Nephron (organoid): ENCODE data around the gene PNMA8C.
"Not testable (repeated sequence)": the region's sequence is repeated elsewhere in the genome, so short reads cannot be mapped to it uniquely, and the experiment has no call there.

Experiments
- H3K27ac Mint-ChIP-seq, 3 experiments: 2 replicates each; pipeline ENCODE4 v1.8.0; 2020; ENCODE audit warnings: mixed read lengths in 3 of 3, mild to moderate bottlenecking in 2 of 3, moderate library complexity in 1 of 3
- H3K27me3 Mint-ChIP-seq: 2 replicates; pipeline ENCODE4 v1.8.0; 2021; ENCODE audit warnings: low read depth, mild to moderate bottlenecking, moderate library complexity, mixed read lengths
- H3K36me3 Mint-ChIP-seq: 2 replicates; pipeline ENCODE4 v1.8.0; 2020; ENCODE audit warnings: low read depth, mixed read lengths
- H3K4me1 Mint-ChIP-seq: 2 replicates; pipeline ENCODE4 v1.8.0; 2020; ENCODE audit warnings: mixed read lengths
- H3K4me3 Mint-ChIP-seq, 3 experiments: 2 replicates each; pipeline ENCODE4 v1.8.0; 2020; ENCODE audit warnings: mild to moderate bottlenecking in 3 of 3, mixed read lengths in 3 of 3, moderate library complexity in 2 of 3
- H3K9me3 Mint-ChIP-seq: 2 replicates; pipeline ENCODE4 v1.8.0; 2020; ENCODE audit warnings: mixed read lengths
- CTCF ChIP-seq, 3 experiments: fragments of 200-600 bp; sonication (generic); IDR thresholded peaks; one replicate each; pipeline ENCODE4 v1.5.0; 2021; ENCODE audit warnings: antibody characterized with exemption in 3 of 3; ENCODE audit not compliant: unreplicated experiment in 3 of 3

Gene PNMA8C

GRCh38 chr19:46376241-46377153, 52.2 kb downstream of the PNMA8C start:
- Mint-ChIP-seq H3K27me3 (no peaks in the 10 kb centered on the region), H3K4me1 (peaks cover 36% of the 10 kb centered on the region), H3K36me3 (peaks cover 56% of the 10 kb centered on the region), H3K4me3 (no peak overlapping the region), H3K27ac (peak overlapping the region in 2 of 3 experiments; percentile 6 to 71), H3K9me3 (peaks cover 9% of the 10 kb centered on the region)
- TF ChIP-seq CTCF (IDR thresholded peaks at IDR 0.05; ENCODE audit: unreplicated experiment in 3 of 3): no peak

GRCh38 chr19:46375476-46376067, 53.2 kb downstream of the PNMA8C start:
- not testable (repeated sequence) for H3K9me3 Mint-ChIP-seq, H3K27me3 Mint-ChIP-seq, H3K4me3 Mint-ChIP-seq
- peak overlapping the region in 2 of 3 experiments; percentile 6 to 71 for H3K27ac Mint-ChIP-seq
- H3K36me3 Mint-ChIP-seq: peaks cover 53% of the 10 kb centered on the region
- H3K4me1 Mint-ChIP-seq: peaks cover 30% of the 10 kb centered on the region
